HepG2 (cell line): ENCODE measurements around the gene TMEM250. TPM values are rescaled to one million over a fixed set of nuclear protein-coding genes. Genes with fewer than 3 reads are reported as not detected.

Source experiments
- ATAC-seq: fragments of 200-7000 bp; cut with Tn5 transposase; 3 replicates; pipeline ENCODE4 v1.9.1; 2020; ENCODE audit warnings: mild to moderate bottlenecking, moderate library complexity
- BruUV-seq: library from RNA; stranded (reverse); fragments of 400-500 nt; replicated peaks from 2 replicates; lab custom pipeline; 2021; lab: Mats Ljungman, UMichigan
- CTCF ChIA-PET: fragments of 300-600 bp; formaldehyde crosslinking; extraction: SDS; loops from one replicate; lab custom pipeline; 2021; ENCODE audit warnings: low total read pairs, inconsistent platforms, low intra/inter-chr PET ratio; lab: Yijun Ruan, JAX
- POLR2A ChIA-PET: fragments of 350-600 bp; sonication (Branson Sonifier 250); formaldehyde crosslinking; loops from one replicate; lab custom pipeline; 2020; ENCODE audit warnings: antibody characterized with exemption, inconsistent platforms; lab: Yijun Ruan, JAX
- DNase-seq: peaks from one replicate; pipeline ENCODE4 v3.0.0-alpha.2; 2015; ENCODE audit warnings: low spot score
- FAIRE-seq: peaks from 3 replicates; lab custom pipeline; 2011; peaks lifted over from hg19 to GRCh38; lab: Jason Lieb, UNC
- H2AFZ ChIP-seq: one replicate; pipeline ENCODE4 v1.6.1; 2011; ENCODE audit warnings: low read length, inconsistent platforms
- H3K27ac ChIP-seq: fragments of 300-600 bp; 3 replicates; pipeline ENCODE4 v1.8.0; 2011; ENCODE audit warnings: mixed run types, mild to moderate bottlenecking, mixed read lengths, low read length, inconsistent platforms; ENCODE audit not compliant: insufficient read depth; ENCODE audit errors: extremely low read length
- H3K27me3 ChIP-seq, 2 experiments: fragments of 200-600 bp in 1 of 2; 2 replicates in 1 of 2; 3 replicates in 1 of 2; pipeline versions ENCODE4 v1.6.0 to v1.8.0; 2011; ENCODE audit warnings: low read length in 2 of 2, mild to moderate bottlenecking in 2 of 2, moderate library complexity in 2 of 2, inconsistent platforms in 1 of 2; ENCODE audit not compliant: insufficient read depth in 2 of 2, control insufficient read depth in 1 of 2
- H3K36me3 ChIP-seq, 2 experiments: fragments of 200-600 bp in 1 of 2; replicated peaks in 1 of 2; 2 replicates in 1 of 2; 3 replicates in 1 of 2; pipeline versions ENCODE4 v1.5.1 to v1.8.0; 2011; ENCODE audit warnings: low read length in 2 of 2, inconsistent platforms in 1 of 2; ENCODE audit not compliant: insufficient read depth in 2 of 2, control insufficient read depth in 1 of 2
- H3K4me1 ChIP-seq: 2 replicates; pipeline ENCODE4 v1.5.1; 2012; ENCODE audit warnings: low read length, inconsistent platforms; ENCODE audit not compliant: insufficient read depth
- H3K4me2 ChIP-seq: 2 replicates; pipeline ENCODE4 v1.6.0; 2011; ENCODE audit warnings: low read depth, low read length, inconsistent platforms
- H3K4me3 ChIP-seq, 3 experiments: fragments of 200-600 bp in 1 of 3; sonication (generic), shearing (Covaris generic) in 1 of 3; replicated peaks in 1 of 3; 2 replicates each; pipeline ENCODE4 v1.5.1; 2011 to 2016; ENCODE audit warnings: low read length in 3 of 3, inconsistent platforms in 2 of 3, low read depth in 2 of 3, mild to moderate bottlenecking in 2 of 3, control low read depth in 1 of 3, mixed read lengths in 1 of 3; ENCODE audit not compliant: insufficient read depth in 1 of 3
- H3K79me2 ChIP-seq: one replicate; pipeline ENCODE4 v1.6.1; 2011; ENCODE audit warnings: low read length, inconsistent platforms; ENCODE audit not compliant: insufficient read depth
- H3K9ac ChIP-seq: 2 replicates; pipeline ENCODE4 v1.6.0; 2011; ENCODE audit warnings: mild to moderate bottlenecking, low read depth, low read length, inconsistent platforms; ENCODE audit not compliant: insufficient read depth
- H3K9me3 ChIP-seq: 2 replicates; pipeline ENCODE4 v1.5.1; 2012; ENCODE audit warnings: mild to moderate bottlenecking, low read length
- H4K20me1 ChIP-seq: 2 replicates; pipeline ENCODE4 v1.6.0; 2011; ENCODE audit warnings: inconsistent platforms, mild to moderate bottlenecking, low read length, moderate library complexity; ENCODE audit not compliant: insufficient read depth
- CCDC6 ChIP-seq: sonication (generic); formaldehyde crosslinking; IDR thresholded peaks from 2 replicates; pipeline ENCODE4 v1.8.1; 2022; ENCODE audit warnings: mild to moderate bottlenecking, missing genetic modification reagents, moderate library complexity
- CHCHD3 ChIP-seq: sonication (generic); formaldehyde crosslinking; IDR thresholded peaks from 2 replicates; pipeline ENCODE4 v1.8.0; 2022; ENCODE audit warnings: mild to moderate bottlenecking, missing genetic modification reagents, moderate library complexity
- GLI4 ChIP-seq: sonication (generic); formaldehyde crosslinking; IDR thresholded peaks from 2 replicates; pipeline ENCODE4 v1.5.1; 2020; ENCODE audit warnings: missing genetic modification reagents, mild to moderate bottlenecking, moderate library complexity, borderline replicate concordance
- HMGA1 ChIP-seq: sonication (generic); formaldehyde crosslinking; conservative IDR thresholded peaks from 2 replicates; pipeline ENCODE4 v1.4.0; 2020; ENCODE audit warnings: missing genetic modification reagents
- KDM1A ChIP-seq: IDR thresholded peaks from 2 replicates; pipeline ENCODE4 v1.6.1; 2016; ENCODE audit warnings: missing compliant biosample characterization
- LBX2 ChIP-seq: sonication (generic); formaldehyde crosslinking; IDR thresholded peaks from 2 replicates; pipeline ENCODE4 v1.5.0; 2020; ENCODE audit warnings: missing genetic modification reagents, mild to moderate bottlenecking, borderline replicate concordance
- MBNL3 ChIP-seq: fragments of 250-450 bp; sonication (Bioruptor Pico); conservative IDR thresholded peaks from 2 replicates; pipeline ENCODE4 v1.8.0; 2022; ENCODE audit warnings: mild to moderate bottlenecking, inconsistent platforms
- MLLT10 ChIP-seq: sonication (generic); formaldehyde crosslinking; IDR thresholded peaks from 2 replicates; pipeline ENCODE4 v1.4.0; 2020; ENCODE audit warnings: missing genetic modification reagents
- NFKB2 ChIP-seq: sonication (generic); formaldehyde crosslinking; IDR thresholded peaks from 2 replicates; pipeline ENCODE4 v1.4.0; 2020; ENCODE audit warnings: missing genetic modification reagents, borderline replicate concordance
- RAD21 ChIP-seq: fragments of 450-650 bp; formaldehyde crosslinking; IDR thresholded peaks from 2 replicates; pipeline ENCODE4 v1.5.0; 2020; ENCODE audit warnings: mild to moderate bottlenecking
- RBFOX2 ChIP-seq: fragments of 200-400 bp; formaldehyde crosslinking; IDR thresholded peaks from 2 replicates; pipeline ENCODE4 v1.6.1; 2017; ENCODE audit warnings: low read depth, mild to moderate bottlenecking, low read length
- RXRA ChIP-seq: sonication (generic); formaldehyde crosslinking; IDR thresholded peaks from 2 replicates; pipeline ENCODE4 v1.5.1; 2020; ENCODE audit warnings: missing genetic modification reagents
- TRAFD1 ChIP-seq: sonication (generic); formaldehyde crosslinking; IDR thresholded peaks from 2 replicates; pipeline ENCODE4 v1.5.1; 2020; ENCODE audit warnings: missing genetic modification reagents, mild to moderate bottlenecking, borderline replicate concordance
- ZNF276 ChIP-seq: sonication (generic); formaldehyde crosslinking; IDR thresholded peaks from 2 replicates; pipeline ENCODE4 v1.4.0; 2020; ENCODE audit warnings: mild to moderate bottlenecking, low read depth, missing genetic modification reagents
- ZNF280D ChIP-seq: sonication (generic); formaldehyde crosslinking; IDR thresholded peaks from 2 replicates; pipeline ENCODE4 v1.5.1; 2020; ENCODE audit warnings: mild to moderate bottlenecking, missing genetic modification reagents
- WGBS: methylation state at CpG from one replicate; pipeline ENCODE4 v1.1.6; 2017; ENCODE audit warnings: low lambda C conversion rate; 5-methylcytosine and 5-hydroxymethylcytosine counted together
- in situ Hi-C: cut with HindIII; loops from 2 replicates; pipeline ENCODE4 v1.10.0; 2017; ENCODE audit warnings: low pct_unique_long_range_greater_than_20kb; ENCODE audit not compliant: extremely low pct_ligation_motif_present
- intact Hi-C: fragments of 100-400 bp; cut with micrococcal nuclease; formaldehyde crosslinking; loops from one replicate; pipeline ENCODE4 v1.10.0; 2022; ENCODE audit not compliant: unreplicated experiment
- polyA plus RNA-seq, 8 experiments: library from polyadenylated mRNA; depleted of rRNA in 3 of 8; stranded (reverse) in 7 of 8; unstranded in 1 of 8; fragments of >200 nt; fragmentation: Illumina TruSeq in 4 of 8; extraction: Trizol in 4 of 8; gene quantifications; 2 replicates each; pipeline versions ENCODE4 v1.2.1 to v1.2.3, GENCODE V29; 2011 to 2016; ENCODE audit warnings: low read depth in 4 of 8, missing spikeins in 1 of 8, mixed read lengths in 1 of 8; ENCODE audit not compliant: insufficient read depth in 1 of 8
- total RNA-seq, 5 experiments: library from RNA; depleted of rRNA; stranded (reverse); fragments of >200 nt; fragmentation: Illumina TruSeq; extraction: Trizol; gene quantifications; 2 replicates each; pipeline ENCODE4 v1.2.3, GENCODE V29; 2016; ENCODE audit warnings: low read depth in 1 of 5

Gene TMEM250
- total and polyA plus RNA-seq, 2 of the 13 experiments (the other 11 are each of a cell fraction or from before 2014, with no cell fraction given), result 5.5 to 13.9 TPM

GRCh38 chr9:136133191-136133958 is 14.7 kb upstream of the TMEM250 start:
- ChIA-PET POLR2A (interaction anchor here (1.0 kb wide), 1 partner anchor 36 kb away, joined by 3 read pairs; no protein-coding TSS in a partner anchor), CTCF (interaction anchor here (0.9 to 1.2 kb wide), 2 partner anchors 93 to 151 kb away, joined by 4 read pairs; no protein-coding TSS in a partner anchor)
- ATAC-seq (peak; percentile 69), DNase-seq (no peak), FAIRE-seq (no peak)
- intact Hi-C loops (no loop called here), in situ Hi-C loops (no loop called here)
- Histone ChIP-seq H3K9me3 (no peaks in the 10 kb centered on the region), H3K27me3 (peaks cover 22 to 70% of the 10 kb centered on the region in 2 experiments), H4K20me1 (no peaks in the 10 kb centered on the region), H3K79me2 (no peaks in the 10 kb centered on the region), H2AFZ (no peak overlapping the region), H3K4me2 (peak overlapping the region; percentile 58), H3K27ac (no peak overlapping the region), H3K9ac (no peak overlapping the region), H3K36me3 (no peaks in the 10 kb centered on the region), H3K4me1 (peaks cover 18% of the 10 kb centered on the region), H3K4me3 (peak overlapping the region in 2 of 3 experiments; percentile 31 to 54; a peak in 3 of 6 replicates)
- no TSS peak for BruUV-seq
- WGBS, result 32% methylated on average over 25 of the region's 69 CpGs
- TF ChIP-seq RXRA (no peak), MLLT10 (no peak), NFKB2 (CRISPR knock-in tag) (no peak), ZNF280D (CRISPR knock-in tag) (no peak), LBX2 (CRISPR knock-in tag) (no peak), TRAFD1 (CRISPR knock-in tag) (no peak), CHCHD3 (no peak), KDM1A (CRISPR knock-in tag) (no peak), ZNF276 (CRISPR knock-in tag) (no peak), RBFOX2 (no peak), RAD21 (CRISPR knock-in tag) (peak; percentile 76), HMGA1 (CRISPR knock-in tag) (no peak), GLI4 (no peak), MBNL3 (CRISPR knock-in tag) (no peak), CCDC6 (no peak)
